ENCODE data around the gene KLHL29.

DNA sequence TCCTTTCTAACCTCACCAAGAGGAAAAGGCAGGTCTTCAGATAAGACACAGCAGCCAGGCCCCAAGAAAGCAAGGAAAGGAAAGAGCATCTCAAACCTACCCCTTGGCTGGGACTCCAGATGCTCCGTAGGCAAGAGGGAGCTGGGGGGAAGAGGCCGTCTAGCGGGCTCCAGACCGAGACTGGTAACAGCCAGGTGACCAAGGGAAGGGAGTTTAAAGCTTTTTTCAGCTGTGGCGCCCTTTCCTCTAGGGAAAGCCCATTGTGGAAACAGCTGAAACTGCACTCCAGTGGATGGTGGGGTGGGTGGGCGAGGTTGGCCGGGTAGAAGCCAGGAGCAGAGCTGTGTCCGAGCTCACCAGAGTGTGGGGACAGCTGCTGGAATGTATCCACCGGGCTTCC, 180.4 kb downstream of the KLHL29 start:
- TF ChIP-seq CTCF (IDR thresholded peaks at IDR 0.05) (no peak), POLR2A (IDR thresholded peaks at IDR 0.05) (no peak)

All from thyroid gland (tissue), 4 donors.